ENCODE data around the gene LMO7. TPM values are rescaled to one million over a fixed set of nuclear protein-coding genes. Genes with fewer than 3 reads are reported as not detected.

Gene LMO7
- total and polyA plus RNA-seq, 4 donors, result 17.5 to 69.6 (median 38.2) TPM

GRCh38 chr13:75607447-75607846 is 28.7 kb upstream of the LMO7 start:
- Histone ChIP-seq H3K27me3 (ENCODE audit: control insufficient read depth in 4 of 4, insufficient read depth in 4 of 4, low read length in 3 of 4) (no peaks in the 10 kb centered on the region), H3K9ac (ENCODE audit: low read depth in 1 of 2, low read length in 2 of 2) (no peak overlapping the region), H3K4me1 (ENCODE audit: control insufficient read depth in 4 of 4, insufficient read depth in 4 of 4, low read length in 3 of 4) (no peaks in the 10 kb centered on the region), H3K9me3 (ENCODE audit: control insufficient read depth in 4 of 4, low read length in 3 of 4) (no peaks in the 10 kb centered on the region), H3K4me3 (ENCODE audit: low read depth in 1 of 3, low read length in 3 of 3) (no peak overlapping the region), H3K27ac (ENCODE audit: low read depth in 1 of 2, low read length in 2 of 2) (no peak overlapping the region), H3K36me3 (ENCODE audit: control insufficient read depth in 4 of 4, insufficient read depth in 3 of 4, low read depth in 1 of 4, low read length in 3 of 4) (peaks cover 0 to 6% (median 2%) of the 10 kb centered on the region in 4 donors)
- over 99% methylated on average over 2 of the region's 2 CpGs for WGBS
- DNase-seq (ENCODE audit: low spot score), result no peak
- TF ChIP-seq GABPA (IDR thresholded peaks at IDR 0.05 in 1 of 2, conservative IDR thresholded peaks at IDR 0.05 in 1 of 2) (no peak), FOXA1 (IDR thresholded peaks at IDR 0.05) (no peak), NR2F2 (IDR thresholded peaks at IDR 0.05) (no peak)

- TF ChIP-seq FOXA2 (IDR thresholded peaks at IDR 0.05) (no peak), CTCF (IDR thresholded peaks at IDR 0.05; ENCODE audit: low read depth, low read length, missing input control) (no peak), MAX (IDR thresholded peaks at IDR 0.05) (no peak), HNF4A (conservative IDR thresholded peaks at IDR 0.05) (no peak), FOXA1 (IDR thresholded peaks at IDR 0.05) (no peak), ATF3 (IDR thresholded peaks at IDR 0.05) (no peak)
- Histone ChIP-seq H3K9ac (ENCODE audit: low read depth in 1 of 2, low read length in 2 of 2) (no peak overlapping the region), H3K4me3 (ENCODE audit: low read depth in 1 of 3, low read length in 3 of 3) (no peak overlapping the region), H3K9me3 (ENCODE audit: control insufficient read depth in 4 of 4, low read length in 3 of 4) (no peaks in the 10 kb centered on the region), H3K27ac (ENCODE audit: low read depth in 1 of 2, low read length in 2 of 2) (no peak overlapping the region), H3K27me3 (ENCODE audit: control insufficient read depth in 4 of 4, insufficient read depth in 4 of 4, low read length in 3 of 4) (no peaks in the 10 kb centered on the region), H3K36me3 (ENCODE audit: control insufficient read depth in 4 of 4, insufficient read depth in 3 of 4, low read depth in 1 of 4, low read length in 3 of 4) (peaks cover 0 to 6% (median 2%) of the 10 kb centered on the region in 4 donors), H3K4me1 (ENCODE audit: control insufficient read depth in 4 of 4, insufficient read depth in 4 of 4, low read length in 3 of 4) (no peaks in the 10 kb centered on the region)
- DNase-seq (ENCODE audit: low spot score), result no peak
Observed at GRCh38 chr13:75610466-75610865, 25.7 kb upstream of the LMO7 start.

- H3K4me1 ChIP-seq (ENCODE audit: control insufficient read depth in 4 of 4, insufficient read depth in 4 of 4, low read length in 3 of 4), result no peaks in the 10 kb centered on the region
- no peak overlapping the region for H3K9ac ChIP-seq (ENCODE audit: low read depth in 1 of 2, low read length in 2 of 2)
- peaks cover 0 to 2% (median 0%) of the 10 kb centered on the region in 4 donors for H3K36me3 ChIP-seq (ENCODE audit: control insufficient read depth in 4 of 4, insufficient read depth in 3 of 4, low read depth in 1 of 4, low read length in 3 of 4)
- no peak overlapping the region for H3K4me3 ChIP-seq (ENCODE audit: low read depth in 1 of 3, low read length in 3 of 3)
- no peaks in the 10 kb centered on the region for H3K9me3 ChIP-seq (ENCODE audit: control insufficient read depth in 4 of 4, low read length in 3 of 4)
- no peak overlapping the region for H3K27ac ChIP-seq (ENCODE audit: low read depth in 1 of 2, low read length in 2 of 2)
- 93% methylated on average over 2 of the region's 2 CpGs for WGBS
- DNase-seq (ENCODE audit: low spot score), result no peak
- H3K27me3 ChIP-seq (ENCODE audit: control insufficient read depth in 4 of 4, insufficient read depth in 4 of 4, low read length in 3 of 4), result no peaks in the 10 kb centered on the region
- TF ChIP-seq FOXA1 (IDR thresholded peaks at IDR 0.05) (no peak), HNF4A (conservative IDR thresholded peaks at IDR 0.05) (no peak), ATF3 (IDR thresholded peaks at IDR 0.05) (no peak), FOXA2 (IDR thresholded peaks at IDR 0.05) (no peak), HNF4G (IDR thresholded peaks at IDR 0.05) (no peak), ZBTB33 (IDR thresholded peaks at IDR 0.05) (no peak), NR2F2 (IDR thresholded peaks at IDR 0.05) (no peak)
Observed at GRCh38 chr13:75612354-75612753, 23.8 kb upstream of the LMO7 start.
